HepG2 (cell line): Measurements from ENCODE around the gene AGPAT3. TPM values are rescaled to one million over a fixed set of nuclear protein-coding genes. Genes with fewer than 3 reads are reported as not detected.

Experiments
- ATAC-seq: fragments of 200-7000 bp; cut with Tn5 transposase; 3 replicates; pipeline ENCODE4 v1.9.1; 2020; ENCODE audit warnings: mild to moderate bottlenecking, moderate library complexity
- BruUV-seq: library from RNA; stranded (reverse); fragments of 400-500 nt; replicated peaks from 2 replicates; lab custom pipeline; 2021; lab: Mats Ljungman, UMichigan
- CTCF ChIA-PET: fragments of 300-600 bp; formaldehyde crosslinking; extraction: SDS; loops from one replicate; lab custom pipeline; 2021; ENCODE audit warnings: low total read pairs, inconsistent platforms, low intra/inter-chr PET ratio; lab: Yijun Ruan, JAX
- POLR2A ChIA-PET: fragments of 350-600 bp; sonication (Branson Sonifier 250); formaldehyde crosslinking; loops from one replicate; lab custom pipeline; 2020; ENCODE audit warnings: antibody characterized with exemption, inconsistent platforms; lab: Yijun Ruan, JAX
- DNase-seq: peaks from one replicate; pipeline ENCODE4 v3.0.0-alpha.2; 2015; ENCODE audit warnings: low spot score
- FAIRE-seq: peaks from 3 replicates; lab custom pipeline; 2011; peaks lifted over from hg19 to GRCh38; lab: Jason Lieb, UNC
- H2AFZ ChIP-seq: one replicate; pipeline ENCODE4 v1.6.1; 2011; ENCODE audit warnings: low read length, inconsistent platforms
- H3K27ac ChIP-seq: fragments of 300-600 bp; 3 replicates; pipeline ENCODE4 v1.8.0; 2011; ENCODE audit warnings: mixed run types, mild to moderate bottlenecking, mixed read lengths, low read length, inconsistent platforms; ENCODE audit not compliant: insufficient read depth; ENCODE audit errors: extremely low read length
- H3K27me3 ChIP-seq, 2 experiments: fragments of 200-600 bp in 1 of 2; 2 replicates in 1 of 2; 3 replicates in 1 of 2; pipeline versions ENCODE4 v1.6.0 to v1.8.0; 2011; ENCODE audit warnings: low read length in 2 of 2, mild to moderate bottlenecking in 2 of 2, moderate library complexity in 2 of 2, inconsistent platforms in 1 of 2; ENCODE audit not compliant: insufficient read depth in 2 of 2, control insufficient read depth in 1 of 2
- H3K36me3 ChIP-seq, 2 experiments: fragments of 200-600 bp in 1 of 2; replicated peaks in 1 of 2; 2 replicates in 1 of 2; 3 replicates in 1 of 2; pipeline versions ENCODE4 v1.5.1 to v1.8.0; 2011; ENCODE audit warnings: low read length in 2 of 2, inconsistent platforms in 1 of 2; ENCODE audit not compliant: insufficient read depth in 2 of 2, control insufficient read depth in 1 of 2
- H3K4me1 ChIP-seq: 2 replicates; pipeline ENCODE4 v1.5.1; 2012; ENCODE audit warnings: low read length, inconsistent platforms; ENCODE audit not compliant: insufficient read depth
- H3K4me2 ChIP-seq: 2 replicates; pipeline ENCODE4 v1.6.0; 2011; ENCODE audit warnings: low read depth, low read length, inconsistent platforms
- H3K4me3 ChIP-seq, 3 experiments: fragments of 200-600 bp in 1 of 3; sonication (generic), shearing (Covaris generic) in 1 of 3; replicated peaks in 1 of 3; 2 replicates each; pipeline ENCODE4 v1.5.1; 2011 to 2016; ENCODE audit warnings: low read length in 3 of 3, inconsistent platforms in 2 of 3, low read depth in 2 of 3, mild to moderate bottlenecking in 2 of 3, control low read depth in 1 of 3, mixed read lengths in 1 of 3; ENCODE audit not compliant: insufficient read depth in 1 of 3
- H3K79me2 ChIP-seq: one replicate; pipeline ENCODE4 v1.6.1; 2011; ENCODE audit warnings: low read length, inconsistent platforms; ENCODE audit not compliant: insufficient read depth
- H3K9ac ChIP-seq: 2 replicates; pipeline ENCODE4 v1.6.0; 2011; ENCODE audit warnings: mild to moderate bottlenecking, low read depth, low read length, inconsistent platforms; ENCODE audit not compliant: insufficient read depth
- H3K9me3 ChIP-seq: 2 replicates; pipeline ENCODE4 v1.5.1; 2012; ENCODE audit warnings: mild to moderate bottlenecking, low read length
- H4K20me1 ChIP-seq: 2 replicates; pipeline ENCODE4 v1.6.0; 2011; ENCODE audit warnings: inconsistent platforms, mild to moderate bottlenecking, low read length, moderate library complexity; ENCODE audit not compliant: insufficient read depth
- DNMT1 ChIP-seq: sonication (generic); formaldehyde crosslinking; IDR thresholded peaks from 2 replicates; pipeline ENCODE4 v1.5.1; 2020; ENCODE audit warnings: mild to moderate bottlenecking, missing genetic modification reagents
- HOXA9 ChIP-seq: sonication (generic); formaldehyde crosslinking; IDR thresholded peaks from 2 replicates; pipeline ENCODE4 v1.8.1; 2022; ENCODE audit warnings: missing genetic modification reagents, mild to moderate bottlenecking, moderate library complexity, borderline replicate concordance
- HOXD1 ChIP-seq: sonication (generic); formaldehyde crosslinking; IDR thresholded peaks from 2 replicates; pipeline ENCODE4 v1.5.0; 2020; ENCODE audit warnings: missing genetic modification reagents
- MAFK ChIP-seq, 2 experiments: IDR thresholded peaks in 1 of 2; conservative IDR thresholded peaks in 1 of 2; 2 replicates each; pipeline ENCODE4 v1.6.1; 2011; ENCODE audit warnings: improper control_type of control experiment in 2 of 2, low read length in 2 of 2
- MTA3 ChIP-seq: sonication (generic); formaldehyde crosslinking; IDR thresholded peaks from 2 replicates; pipeline ENCODE4 v1.4.0; 2020; ENCODE audit warnings: missing genetic modification reagents
- MTF2 ChIP-seq: sonication (generic); formaldehyde crosslinking; IDR thresholded peaks from 2 replicates; pipeline ENCODE4 v1.5.0; 2020; ENCODE audit warnings: missing genetic modification reagents, borderline replicate concordance
- SALL1 ChIP-seq: sonication (generic); formaldehyde crosslinking; IDR thresholded peaks from 2 replicates; pipeline ENCODE4 v1.8.0; 2022; ENCODE audit warnings: mild to moderate bottlenecking, missing genetic modification reagents
- SIN3A ChIP-seq: IDR thresholded peaks from 2 replicates; pipeline ENCODE4 v1.6.1; 2011; ENCODE audit warnings: low read depth, mild to moderate bottlenecking, control low read depth, low read length, borderline replicate concordance
- TEAD2 ChIP-seq: sonication (generic); formaldehyde crosslinking; IDR thresholded peaks from 2 replicates; pipeline ENCODE4 v1.9.0; 2021; ENCODE audit warnings: missing genetic modification reagents
- WGBS: methylation state at CpG from one replicate; pipeline ENCODE4 v1.1.6; 2017; ENCODE audit warnings: low lambda C conversion rate; 5-methylcytosine and 5-hydroxymethylcytosine counted together
- in situ Hi-C: cut with HindIII; loops from 2 replicates; pipeline ENCODE4 v1.10.0; 2017; ENCODE audit warnings: low pct_unique_long_range_greater_than_20kb; ENCODE audit not compliant: extremely low pct_ligation_motif_present
- intact Hi-C: fragments of 100-400 bp; cut with micrococcal nuclease; formaldehyde crosslinking; loops from one replicate; pipeline ENCODE4 v1.10.0; 2022; ENCODE audit not compliant: unreplicated experiment
- polyA plus RNA-seq, 8 experiments: library from polyadenylated mRNA; depleted of rRNA in 3 of 8; stranded (reverse) in 7 of 8; unstranded in 1 of 8; fragments of >200 nt; fragmentation: Illumina TruSeq in 4 of 8; extraction: Trizol in 4 of 8; gene quantifications; 2 replicates each; pipeline versions ENCODE4 v1.2.1 to v1.2.3, GENCODE V29; 2011 to 2016; ENCODE audit warnings: low read depth in 4 of 8, missing spikeins in 1 of 8, mixed read lengths in 1 of 8; ENCODE audit not compliant: insufficient read depth in 1 of 8
- total RNA-seq, 5 experiments: library from RNA; depleted of rRNA; stranded (reverse); fragments of >200 nt; fragmentation: Illumina TruSeq; extraction: Trizol; gene quantifications; 2 replicates each; pipeline ENCODE4 v1.2.3, GENCODE V29; 2016; ENCODE audit warnings: low read depth in 1 of 5
- TF ChIP-seq, protein P1 (sequence below): sonication (generic); formaldehyde crosslinking; IDR thresholded peaks from 2 replicates; pipeline ENCODE4 v1.9.0; 2022; ENCODE audit warnings: missing genetic modification reagents, mild to moderate bottlenecking, borderline replicate concordance
- TF ChIP-seq, protein P2 (sequence below): sonication (generic); formaldehyde crosslinking; IDR thresholded peaks from 2 replicates; pipeline ENCODE4 v1.4.0; 2020; ENCODE audit warnings: missing genetic modification reagents
- TF ChIP-seq, protein P3 (sequence below): sonication (generic); IDR thresholded peaks from 2 replicates; pipeline ENCODE4 v1.6.1; 2016; ENCODE audit warnings: low read depth, borderline replicate concordance

The AGPAT3 gene
- total and polyA plus RNA-seq, 2 of the 13 experiments (the other 11 are each of a cell fraction or from before 2014, with no cell fraction given), result 32.2 to 54.4 TPM

DNA sequence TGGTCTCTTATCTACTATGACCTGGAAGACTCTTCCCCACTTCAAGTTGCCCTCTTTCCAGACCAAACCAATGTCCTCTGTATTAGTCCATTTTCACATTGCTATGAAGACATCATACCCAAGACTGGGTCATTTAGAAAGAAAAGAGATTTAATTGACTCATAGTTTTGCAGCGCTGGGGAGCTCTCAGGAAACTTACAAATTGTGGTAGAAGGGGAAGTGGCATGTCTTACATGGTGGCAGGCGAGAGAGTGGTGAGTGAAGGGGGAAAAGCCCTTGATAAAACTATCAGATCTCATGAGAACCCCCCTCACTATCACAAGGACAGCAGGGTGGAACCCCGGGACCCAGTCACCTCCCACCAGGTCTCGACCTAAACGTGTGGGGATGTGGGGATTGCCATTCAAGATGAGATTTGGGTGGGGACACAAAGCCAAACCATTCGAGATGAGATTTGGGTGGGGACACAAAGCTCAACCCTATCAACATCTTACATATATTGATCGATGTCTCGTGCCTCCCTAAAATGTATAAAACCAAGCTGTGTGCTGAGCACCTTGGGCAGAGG lies 14.2 kb upstream of the AGPAT3 start:
- no peak overlapping the region for H3K4me2 ChIP-seq
- H3K79me2 ChIP-seq, result no peaks in the 10 kb centered on the region
- in situ Hi-C loops, result no loop called here
- no peak for TF ChIP-seq SIN3A
- TF ChIP-seq HOXA9 (CRISPR knock-in tag), result no peak
- no peak for TF ChIP-seq TEAD2 (CRISPR knock-in tag)
- no peak for TF ChIP-seq SALL1 (CRISPR knock-in tag)
- no peak for TF ChIP-seq MAFK (conservative IDR thresholded peaks at IDR 0.05 in 1 of 2, IDR thresholded peaks at IDR 0.05 in 1 of 2; ENCODE audit: low read length in 2 of 2)
- TF ChIP-seq, protein P1, sequence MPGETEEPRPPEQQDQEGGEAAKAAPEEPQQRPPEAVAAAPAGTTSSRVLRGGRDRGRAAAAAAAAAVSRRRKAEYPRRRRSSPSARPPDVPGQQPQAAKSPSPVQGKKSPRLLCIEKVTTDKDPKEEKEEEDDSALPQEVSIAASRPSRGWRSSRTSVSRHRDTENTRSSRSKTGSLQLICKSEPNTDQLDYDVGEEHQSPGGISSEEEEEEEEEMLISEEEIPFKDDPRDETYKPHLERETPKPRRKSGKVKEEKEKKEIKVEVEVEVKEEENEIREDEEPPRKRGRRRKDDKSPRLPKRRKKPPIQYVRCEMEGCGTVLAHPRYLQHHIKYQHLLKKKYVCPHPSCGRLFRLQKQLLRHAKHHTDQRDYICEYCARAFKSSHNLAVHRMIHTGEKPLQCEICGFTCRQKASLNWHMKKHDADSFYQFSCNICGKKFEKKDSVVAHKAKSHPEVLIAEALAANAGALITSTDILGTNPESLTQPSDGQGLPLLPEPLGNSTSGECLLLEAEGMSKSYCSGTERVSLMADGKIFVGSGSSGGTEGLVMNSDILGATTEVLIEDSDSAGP, result no peak
- TF ChIP-seq, protein P2, sequence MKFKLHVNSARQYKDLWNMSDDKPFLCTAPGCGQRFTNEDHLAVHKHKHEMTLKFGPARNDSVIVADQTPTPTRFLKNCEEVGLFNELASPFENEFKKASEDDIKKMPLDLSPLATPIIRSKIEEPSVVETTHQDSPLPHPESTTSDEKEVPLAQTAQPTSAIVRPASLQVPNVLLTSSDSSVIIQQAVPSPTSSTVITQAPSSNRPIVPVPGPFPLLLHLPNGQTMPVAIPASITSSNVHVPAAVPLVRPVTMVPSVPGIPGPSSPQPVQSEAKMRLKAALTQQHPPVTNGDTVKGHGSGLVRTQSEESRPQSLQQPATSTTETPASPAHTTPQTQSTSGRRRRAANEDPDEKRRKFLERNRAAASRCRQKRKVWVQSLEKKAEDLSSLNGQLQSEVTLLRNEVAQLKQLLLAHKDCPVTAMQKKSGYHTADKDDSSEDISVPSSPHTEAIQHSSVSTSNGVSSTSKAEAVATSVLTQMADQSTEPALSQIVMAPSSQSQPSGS (CRISPR knock-in tag), result no peak
- no peak for TF ChIP-seq MTA3
- no peak for TF ChIP-seq HOXD1 (CRISPR knock-in tag)
- TF ChIP-seq, protein P3, sequence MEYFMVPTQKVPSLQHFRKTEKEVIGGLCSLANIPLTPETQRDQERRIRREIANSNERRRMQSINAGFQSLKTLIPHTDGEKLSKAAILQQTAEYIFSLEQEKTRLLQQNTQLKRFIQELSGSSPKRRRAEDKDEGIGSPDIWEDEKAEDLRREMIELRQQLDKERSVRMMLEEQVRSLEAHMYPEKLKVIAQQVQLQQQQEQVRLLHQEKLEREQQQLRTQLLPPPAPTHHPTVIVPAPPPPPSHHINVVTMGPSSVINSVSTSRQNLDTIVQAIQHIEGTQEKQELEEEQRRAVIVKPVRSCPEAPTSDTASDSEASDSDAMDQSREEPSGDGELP, result no peak
- no peak for TF ChIP-seq DNMT1 (CRISPR knock-in tag)
- TF ChIP-seq MTF2 (CRISPR knock-in tag), result no peak
- BruUV-seq, result no TSS peak
- ChIA-PET CTCF (no interaction called here), POLR2A (no interaction called here)
- no peak overlapping the region for H3K27ac ChIP-seq
- FAIRE-seq (no peak), ATAC-seq (no peak), DNase-seq (no peak)
- H3K9me3 ChIP-seq, result no peaks in the 10 kb centered on the region
- H3K9ac ChIP-seq, result no peak overlapping the region
- WGBS, result 31% methylated on average over 8 of the region's 8 CpGs
- H3K4me1 ChIP-seq, result peaks cover 24% of the 10 kb centered on the region
- no peaks in the 10 kb centered on the region for H4K20me1 ChIP-seq
- H2AFZ ChIP-seq, result no peak overlapping the region
- no peak overlapping the region for H3K4me3 ChIP-seq
- intact Hi-C loops, result no loop called here
- peaks cover 8 to 22% of the 10 kb centered on the region in 2 experiments for H3K27me3 ChIP-seq
- H3K36me3 ChIP-seq, result no peaks in the 10 kb centered on the region
